ENCODE results near the gene FBXO3. TPM values are rescaled to one million over a fixed set of nuclear protein-coding genes. Genes with fewer than 3 reads are reported as not detected.

FBXO3 gene
- total RNA-seq, 4 donors from 2014 or later = 25.6 to 42.9 (median 27.8) TPM

- Histone ChIP-seq H3K27ac (peak overlapping the region; percentile 31 to 65 (median 48)), H3K4me1 (peaks cover 0 to 36% (median 4%) of the 10 kb centered on the region in 4 donors), H3K27me3 (no peaks in the 10 kb centered on the region), H3K36me3 (peaks cover 0 to 28% (median 0%) of the 10 kb centered on the region in 3 donors), H3K9me3 (no peaks in the 10 kb centered on the region), H3K4me3 (no peak overlapping the region)
- TF ChIP-seq, protein P1, sequence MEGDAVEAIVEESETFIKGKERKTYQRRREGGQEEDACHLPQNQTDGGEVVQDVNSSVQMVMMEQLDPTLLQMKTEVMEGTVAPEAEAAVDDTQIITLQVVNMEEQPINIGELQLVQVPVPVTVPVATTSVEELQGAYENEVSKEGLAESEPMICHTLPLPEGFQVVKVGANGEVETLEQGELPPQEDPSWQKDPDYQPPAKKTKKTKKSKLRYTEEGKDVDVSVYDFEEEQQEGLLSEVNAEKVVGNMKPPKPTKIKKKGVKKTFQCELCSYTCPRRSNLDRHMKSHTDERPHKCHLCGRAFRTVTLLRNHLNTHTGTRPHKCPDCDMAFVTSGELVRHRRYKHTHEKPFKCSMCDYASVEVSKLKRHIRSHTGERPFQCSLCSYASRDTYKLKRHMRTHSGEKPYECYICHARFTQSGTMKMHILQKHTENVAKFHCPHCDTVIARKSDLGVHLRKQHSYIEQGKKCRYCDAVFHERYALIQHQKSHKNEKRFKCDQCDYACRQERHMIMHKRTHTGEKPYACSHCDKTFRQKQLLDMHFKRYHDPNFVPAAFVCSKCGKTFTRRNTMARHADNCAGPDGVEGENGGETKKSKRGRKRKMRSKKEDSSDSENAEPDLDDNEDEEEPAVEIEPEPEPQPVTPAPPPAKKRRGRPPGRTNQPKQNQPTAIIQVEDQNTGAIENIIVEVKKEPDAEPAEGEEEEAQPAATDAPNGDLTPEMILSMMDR (IDR thresholded peaks at IDR 0.05) = no peak
- no peak for TF ChIP-seq POLR2A (IDR thresholded peaks at IDR 0.05)
- DNase-seq = peak in 1 of 3 donors; percentile 52
Measured at GRCh38 chr11:33724644-33725035, 49.7 kb downstream of the FBXO3 start.

DNA sequence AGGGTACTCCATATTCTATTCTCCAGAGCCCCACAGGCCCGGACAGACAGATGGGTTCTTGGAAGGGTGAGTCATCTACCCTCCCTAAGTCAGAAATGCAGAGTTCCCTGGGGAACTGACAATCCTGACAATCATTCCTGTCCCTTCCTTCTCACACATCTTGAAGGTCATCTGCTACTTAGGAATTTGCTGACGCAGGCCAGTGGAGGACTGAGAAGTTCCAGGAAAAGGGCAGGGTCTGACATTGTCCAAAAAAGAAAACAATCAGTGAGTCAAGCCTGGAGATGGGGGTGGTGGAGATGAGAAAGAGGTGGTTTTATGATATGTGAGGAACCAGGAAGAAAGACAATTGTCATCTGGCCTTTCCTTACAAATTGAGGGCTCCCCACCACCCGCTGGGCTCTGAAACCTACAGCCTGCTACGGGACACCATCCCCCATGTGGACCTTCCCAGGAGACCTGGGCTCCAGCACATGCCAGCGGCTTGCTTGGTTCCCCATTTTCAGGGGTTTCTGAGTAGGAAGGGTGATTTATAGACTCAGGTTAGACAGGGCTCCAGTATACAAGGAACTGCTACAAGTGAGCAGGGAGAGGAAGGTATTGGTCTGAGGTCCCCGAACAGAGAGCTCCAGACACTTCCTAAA, 51.0 kb downstream of the FBXO3 start:
- H3K4me3 ChIP-seq = no peak overlapping the region
- no peaks in the 10 kb centered on the region for H3K27me3 ChIP-seq
- peak overlapping the region in 3 of 4 donors; percentile 36 to 65 (median 60) for H3K27ac ChIP-seq
- DNase-seq = no peak
- H3K4me1 ChIP-seq = peaks cover 0 to 36% (median 4%) of the 10 kb centered on the region in 4 donors
- peaks cover 0 to 33% (median 0%) of the 10 kb centered on the region in 3 donors for H3K36me3 ChIP-seq
- no peaks in the 10 kb centered on the region for H3K9me3 ChIP-seq
- TF ChIP-seq POLR2A (IDR thresholded peaks at IDR 0.05) = no peak
- TF ChIP-seq, protein P1 (IDR thresholded peaks at IDR 0.05) = no peak

- H3K9me3 ChIP-seq = no peaks in the 10 kb centered on the region
- TF ChIP-seq, protein P1 (IDR thresholded peaks at IDR 0.05) = no peak
- TF ChIP-seq POLR2A (IDR thresholded peaks at IDR 0.05) = no peak
- H3K4me1 ChIP-seq = peaks cover 0 to 36% (median 4%) of the 10 kb centered on the region in 4 donors
- peaks cover 0 to 33% (median 0%) of the 10 kb centered on the region in 3 donors for H3K36me3 ChIP-seq
- H3K27me3 ChIP-seq = no peaks in the 10 kb centered on the region
- H3K4me3 ChIP-seq = no peak overlapping the region
- peak overlapping the region in 3 of 4 donors; percentile 1 to 60 (median 55) for H3K27ac ChIP-seq
- no peak for DNase-seq
Measured at GRCh38 chr11:33722590-33723234, 51.6 kb downstream of the FBXO3 start.

DNA sequence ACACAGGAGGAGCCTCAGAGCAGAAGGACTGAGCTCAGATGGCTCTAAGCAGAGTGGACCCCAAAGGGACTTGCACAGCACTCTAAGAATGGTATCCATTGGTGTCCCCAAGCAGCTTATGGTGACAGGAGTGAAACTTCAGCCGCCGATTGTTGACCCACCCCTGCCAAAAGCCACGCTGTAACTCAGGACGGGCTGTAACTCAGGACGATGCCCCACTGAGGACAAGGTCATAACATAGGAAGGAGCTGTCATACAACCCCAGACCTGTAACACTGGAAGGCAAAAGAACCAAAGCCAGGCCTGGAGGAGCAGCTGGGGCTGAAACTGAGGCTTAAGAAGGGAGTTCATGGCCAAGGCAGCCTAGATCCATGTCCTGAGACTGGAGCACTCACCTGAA, 52.3 kb downstream of the FBXO3 start:
- H3K4me1 ChIP-seq = peaks cover 0 to 36% (median 4%) of the 10 kb centered on the region in 4 donors
- no peaks in the 10 kb centered on the region for H3K27me3 ChIP-seq
- peaks cover 0 to 39% (median 0%) of the 10 kb centered on the region in 3 donors for H3K36me3 ChIP-seq
- H3K9me3 ChIP-seq = no peaks in the 10 kb centered on the region
- TF ChIP-seq, protein P1 (IDR thresholded peaks at IDR 0.05) = no peak
- TF ChIP-seq POLR2A (IDR thresholded peaks at IDR 0.05) = no peak
- peak overlapping the region in 2 of 4 donors; percentile 55 to 60 for H3K27ac ChIP-seq
- DNase-seq = no peak
- no peak overlapping the region for H3K4me3 ChIP-seq

DNA sequence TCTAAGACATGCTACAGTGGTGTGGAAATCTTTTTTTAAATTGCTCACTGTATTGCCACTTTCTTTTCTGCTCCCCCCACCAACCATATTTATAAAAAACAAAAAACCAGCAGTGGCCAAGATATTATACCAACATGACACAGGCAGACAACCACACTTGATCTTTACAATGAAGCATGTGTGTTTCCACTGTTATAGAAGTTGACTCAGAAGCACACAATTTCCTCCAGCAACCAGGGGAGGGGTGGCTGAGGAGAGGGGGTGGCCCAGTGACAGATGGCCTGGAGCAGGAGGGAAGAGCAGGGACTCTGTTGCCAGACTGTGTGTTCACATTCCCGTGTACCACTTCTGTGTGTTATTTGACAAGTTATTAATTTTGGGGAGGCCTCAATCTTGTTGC, 52.9 kb downstream of the FBXO3 start:
- DNase-seq = no peak
- Histone ChIP-seq H3K27ac (peak overlapping the region in 1 of 4 donors; percentile 60), H3K27me3 (no peaks in the 10 kb centered on the region), H3K9me3 (no peaks in the 10 kb centered on the region), H3K4me1 (peaks cover 0 to 36% (median 4%) of the 10 kb centered on the region in 4 donors), H3K36me3 (peaks cover 0 to 44% (median 0%) of the 10 kb centered on the region in 3 donors), H3K4me3 (no peak overlapping the region)
- TF ChIP-seq, protein P1 (IDR thresholded peaks at IDR 0.05) = no peak
- no peak for TF ChIP-seq POLR2A (IDR thresholded peaks at IDR 0.05)

Measured in Peyer's patch (tissue), 4 donors.